GM18907 (cell line): Measurements from ENCODE around the gene KCNC4.

ENCODE experiments used
- ATAC-seq: cut with Tn5 transposase; IDR thresholded peaks from one replicate; pipeline ENCODE4 v1.9.1; 2021; ENCODE audit warnings: mild to moderate bottlenecking, moderate library complexity; ENCODE audit not compliant: unreplicated experiment

Gene KCNC4

GRCh38 chr1:110229348-110230001 is 19.4 kb downstream of the KCNC4 start:
- ATAC-seq: no peak

GRCh38 chr1:110230381-110231199 is 20.5 kb downstream of the KCNC4 start:
- ATAC-seq: no peak

GRCh38 chr1:110233861-110234260 is 23.7 kb downstream of the KCNC4 start:
- ATAC-seq: no peak

- ATAC-seq: no peak
These were observed 24.6 kb downstream of the KCNC4 start for GRCh38 chr1:110234691-110235090.

- no peak for ATAC-seq
These were observed 25.2 kb downstream of the KCNC4 start for GRCh38 chr1:110235181-110235833.

DNA sequence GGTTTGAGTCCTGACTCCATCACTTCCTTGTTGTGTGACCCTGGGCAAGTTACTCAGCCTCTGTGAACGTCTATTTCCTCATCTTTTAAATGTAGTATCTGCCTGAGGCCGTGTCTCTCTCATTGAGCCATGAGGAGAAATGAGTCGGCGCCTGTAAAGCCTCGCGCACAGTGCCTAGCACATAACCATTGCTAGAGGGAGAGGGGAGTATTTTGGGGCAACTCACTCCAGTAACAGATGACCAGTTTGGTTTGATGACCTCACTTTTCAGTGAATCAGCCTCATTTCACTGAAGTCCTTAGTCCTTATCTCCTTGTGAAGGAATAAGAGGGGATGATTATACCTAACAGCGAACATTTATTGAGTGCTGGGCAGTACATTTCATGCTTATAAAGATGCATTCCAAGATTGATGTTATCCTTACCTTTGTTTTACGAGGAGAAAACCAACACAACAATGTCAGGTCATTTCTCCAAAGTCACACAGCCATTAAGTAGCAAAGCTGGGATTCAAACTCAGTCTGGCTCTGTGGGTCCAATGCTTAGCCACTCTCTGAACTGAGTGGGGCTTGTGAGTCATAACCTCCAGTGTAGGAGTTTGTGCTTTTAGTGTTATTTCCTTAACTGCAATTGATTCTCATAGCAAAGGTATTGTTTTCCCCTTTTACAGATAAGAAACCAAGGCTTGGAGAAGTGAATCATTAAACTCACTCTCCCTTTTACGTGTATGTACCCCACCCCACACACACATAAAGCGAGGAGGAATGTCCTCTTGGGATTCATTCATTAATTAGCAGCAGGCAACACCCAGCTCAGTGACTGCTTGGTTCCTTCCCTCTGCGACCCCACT is 25.9 kb downstream of the KCNC4 start:
- ATAC-seq: no peak

- ATAC-seq: no peak
These were observed 27.5 kb downstream of the KCNC4 start for GRCh38 chr1:110237386-110238152.

DNA sequence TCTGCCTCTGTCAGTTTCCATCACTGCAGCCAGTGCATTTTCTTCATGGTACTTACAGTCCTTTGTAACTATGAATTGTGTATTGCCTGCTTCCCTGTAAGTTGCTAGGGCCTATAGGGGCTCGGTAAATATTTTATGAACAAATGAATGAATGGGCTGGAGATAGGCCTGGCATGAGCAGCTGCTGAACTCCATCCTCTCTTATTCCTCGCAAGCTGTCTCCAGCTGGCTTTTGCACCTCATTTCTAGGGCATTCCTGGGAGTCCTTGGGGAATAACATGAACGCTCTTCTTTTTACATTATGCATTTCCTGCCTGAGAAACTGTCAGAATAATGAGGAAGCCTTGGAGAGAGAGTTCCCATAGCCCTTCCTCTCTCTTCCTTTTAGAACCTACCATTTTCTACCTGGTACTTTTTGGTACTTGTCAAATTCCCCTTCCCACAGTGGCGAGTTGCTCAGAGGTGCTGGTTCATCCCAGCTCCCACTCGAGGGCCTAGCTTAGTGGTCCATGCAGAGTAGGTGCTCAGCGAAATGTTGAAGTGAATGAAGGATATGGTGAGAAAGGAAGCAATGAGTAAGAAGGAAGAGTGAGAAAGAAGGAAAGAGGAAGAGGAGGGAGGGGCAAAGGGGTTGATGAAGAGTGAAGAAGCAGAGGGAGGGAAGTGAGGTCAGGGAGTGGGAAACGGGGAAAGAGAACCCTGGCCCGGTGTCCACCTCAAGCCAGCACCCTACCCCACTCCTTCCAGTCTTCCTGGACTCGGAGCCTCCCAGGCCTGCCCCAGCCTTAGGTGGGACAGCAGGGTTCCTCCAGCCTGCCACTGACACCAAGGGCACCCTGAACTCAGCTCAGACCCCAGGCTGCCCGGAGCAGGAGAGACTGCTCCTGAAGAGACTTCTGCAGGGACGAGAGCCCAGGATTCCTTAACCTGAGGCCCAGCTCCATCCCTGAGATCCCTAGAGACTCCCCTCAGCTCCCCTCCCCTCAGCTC is 29.6 kb downstream of the KCNC4 start:
- no peak for ATAC-seq

GRCh38 chr1:110240476-110241210 is 30.5 kb downstream of the KCNC4 start:
- ATAC-seq: no peak

GRCh38 chr1:110241516-110241915 is 31.4 kb downstream of the KCNC4 start:
- ATAC-seq: no peak

DNA sequence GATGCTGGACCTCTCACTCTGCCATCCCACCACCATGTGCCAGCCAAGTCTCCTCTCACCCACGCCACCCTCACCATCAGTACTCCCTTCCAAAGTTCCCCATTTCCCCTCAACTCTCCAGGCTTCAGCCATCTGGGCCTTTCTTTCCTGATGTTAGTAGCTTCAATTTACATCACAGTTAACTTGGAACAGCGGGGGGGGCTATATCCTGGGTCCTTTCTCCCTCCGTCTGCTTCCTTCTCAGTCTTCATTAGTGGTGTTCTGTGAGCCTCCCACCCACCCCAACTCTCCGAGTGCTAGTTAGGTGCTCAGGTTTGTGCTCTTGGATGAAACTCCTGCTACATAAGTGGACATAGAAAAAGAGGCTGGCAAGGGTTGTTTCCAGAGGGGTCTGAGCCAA is 31.9 kb downstream of the KCNC4 start:
- no peak for ATAC-seq

DNA sequence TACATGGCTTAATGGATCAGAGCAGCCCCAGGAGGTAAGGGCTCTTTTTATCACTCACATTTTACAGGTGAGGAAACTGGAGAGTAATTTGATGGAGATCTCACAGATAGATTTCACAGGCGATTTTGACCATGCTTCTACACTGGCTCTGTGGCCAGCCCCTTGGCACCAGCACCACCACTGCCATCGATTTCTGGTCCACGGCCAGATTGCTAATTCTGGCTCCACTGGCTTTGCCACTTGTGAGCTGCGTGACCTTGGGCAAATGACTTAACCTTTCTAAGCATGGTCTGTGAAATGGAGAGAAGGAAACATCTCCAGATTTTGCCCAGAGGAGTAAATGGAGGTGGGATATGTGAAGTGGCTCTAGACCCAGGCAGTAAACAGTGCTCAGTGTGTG is 32.6 kb downstream of the KCNC4 start:
- no peak for ATAC-seq

DNA sequence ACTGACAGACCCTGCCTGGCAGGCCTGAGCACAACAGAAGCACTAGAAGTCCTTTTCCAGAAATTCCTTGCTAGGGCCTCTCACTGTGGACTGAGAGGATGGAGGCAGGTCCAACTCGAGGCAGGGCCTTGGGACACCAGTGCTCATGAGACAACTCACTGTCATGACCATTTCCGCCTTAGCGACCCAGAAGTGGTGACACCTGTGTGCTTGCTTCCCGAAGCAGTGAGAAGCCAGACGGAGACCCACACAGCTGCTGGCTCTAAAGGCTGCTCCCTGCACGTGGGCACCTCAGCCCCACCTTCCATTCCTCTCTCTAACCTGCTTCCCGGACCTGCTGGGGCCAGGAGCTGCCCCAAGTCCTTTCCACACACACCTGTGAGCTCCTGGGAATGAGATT is 33.0 kb downstream of the KCNC4 start:
- ATAC-seq: peak; percentile 30

- peak; percentile 64 for ATAC-seq
These were observed 33.5 kb downstream of the KCNC4 start for GRCh38 chr1:110243574-110243973.

GRCh38 chr1:110245876-110246620 is 35.9 kb downstream of the KCNC4 start:
- no peak for ATAC-seq

DNA sequence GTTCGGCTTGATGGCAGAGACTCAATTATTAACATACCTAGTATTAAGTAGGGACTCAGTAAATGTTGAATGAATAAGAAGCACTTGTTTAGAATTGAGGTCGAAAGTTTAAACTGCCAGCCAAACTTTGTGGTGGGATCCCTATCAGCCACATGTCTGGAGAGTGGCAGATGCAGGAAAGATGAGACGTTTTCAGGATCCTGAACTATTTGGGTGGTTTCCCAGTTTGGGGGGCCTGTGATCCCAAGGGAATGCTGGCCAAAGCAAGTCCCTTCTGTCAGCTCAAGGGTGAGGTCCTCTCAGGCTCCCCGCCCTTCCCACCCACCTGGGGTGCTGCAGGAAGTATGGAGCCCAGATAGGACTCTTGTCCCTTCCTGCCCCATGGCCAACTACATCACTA is 38.6 kb downstream of the KCNC4 start:
- no peak for ATAC-seq

DNA sequence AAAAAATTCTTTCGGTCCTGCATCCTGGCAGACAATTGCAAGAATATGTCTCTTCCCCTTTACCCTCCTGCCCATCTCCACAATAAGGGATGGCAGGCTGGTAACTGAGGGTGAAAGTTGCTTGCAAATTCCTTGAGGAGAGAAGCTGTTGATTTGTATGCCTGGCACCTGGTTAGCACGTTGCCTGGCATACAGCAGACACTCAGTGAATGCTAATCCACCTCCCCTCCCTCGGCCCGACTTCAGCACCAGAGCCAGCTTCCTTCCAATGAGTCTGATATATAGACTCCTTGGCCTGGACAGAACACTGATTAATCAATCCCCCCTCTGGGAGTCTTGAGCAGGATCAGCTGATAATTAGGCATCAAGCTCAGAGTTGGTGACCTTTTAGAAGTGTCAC is 39.1 kb downstream of the KCNC4 start:
- ATAC-seq: no peak

DNA sequence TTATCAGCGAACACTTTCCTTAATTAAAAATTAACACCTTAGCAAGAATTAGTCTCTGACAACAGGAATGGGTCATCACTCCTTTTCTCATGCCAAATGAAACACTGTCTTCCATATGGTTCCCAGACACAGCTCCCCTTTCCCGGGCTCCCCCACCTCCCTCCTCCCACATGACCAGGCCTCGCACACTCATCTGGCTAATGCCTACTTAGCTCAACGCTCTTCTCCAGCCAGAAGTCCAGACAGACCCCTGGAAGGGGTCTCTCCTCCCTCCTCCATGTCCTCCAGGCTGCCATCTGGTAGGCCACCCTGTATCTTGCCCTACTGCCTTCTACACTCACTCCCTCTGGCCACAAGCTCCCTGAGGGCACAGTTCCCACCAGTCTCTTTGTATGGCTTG is 39.9 kb downstream of the KCNC4 start:
- ATAC-seq: no peak
